ENCODE results near the gene PTPN3.

- TF ChIP-seq CTCF (IDR thresholded peaks at IDR 0.05) (peak; percentile 23 to 84 (median 80)), POLR2AphosphoS5 (IDR thresholded peaks at IDR 0.05) (peak; percentile 50), POLR2A (IDR thresholded peaks at IDR 0.05) (no peak)
Measured at GRCh38 chr9:109469646-109470358, 28.3 kb downstream of the PTPN3 start.
